ENCODE data around the gene YJU2. TPM values are rescaled to one million over a fixed set of nuclear protein-coding genes. Genes with fewer than 3 reads are reported as not detected.
A peak's percentile ranks its signal among the peaks of the same experiment; 100 is the strongest.

YJU2 gene
- total and polyA plus RNA-seq, 4 donors, result 12.5 to 27.0 (median 25.9) TPM

DNA sequence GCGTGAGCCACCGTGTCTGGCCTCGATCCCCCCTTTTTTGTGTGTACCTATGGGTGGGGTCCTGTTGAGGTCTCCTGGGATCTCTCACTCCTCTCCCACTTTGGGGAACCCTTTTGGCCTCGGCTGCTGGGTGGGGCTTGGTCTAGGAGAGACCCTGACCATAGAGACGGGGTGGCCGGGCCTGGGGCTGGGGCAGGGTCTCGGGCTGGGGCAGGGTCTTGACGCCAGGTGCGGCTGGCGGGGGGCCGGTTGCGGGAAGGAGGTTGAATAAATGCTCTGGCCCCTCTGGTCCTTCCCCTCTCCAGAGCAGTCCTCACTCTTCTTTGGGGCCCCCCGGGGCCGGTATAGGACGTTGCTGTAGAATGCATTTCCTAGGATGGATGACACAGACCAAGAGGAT, 45.6 kb downstream of the YJU2 start:
- Histone ChIP-seq H3K4me1 (ENCODE audit: control insufficient read depth, insufficient read depth, low read length) (peaks cover 18% of the 10 kb centered on the region), H3K4me3 (ENCODE audit: low read depth, low read length) (no peak overlapping the region), H3K27ac (ENCODE audit: low read depth, low read length) (no peak overlapping the region), H3K9me3 (ENCODE audit: control insufficient read depth, insufficient read depth, low read length) (no peaks in the 10 kb centered on the region), H3K36me3 (ENCODE audit: control insufficient read depth, insufficient read depth, low read length) (peaks cover 9% of the 10 kb centered on the region), H3K27me3 (ENCODE audit: control insufficient read depth, insufficient read depth, low read length) (no peaks in the 10 kb centered on the region)
- WGBS (ENCODE audit: insufficient coverage), result 78% methylated on average over 13 of the region's 15 CpGs
- no peak for DNase-seq (ENCODE audit: low read depth in 4 of 6, low spot score in 6 of 6)

- H3K27ac ChIP-seq (ENCODE audit: low read depth, low read length), result no peak overlapping the region
- H3K36me3 ChIP-seq (ENCODE audit: control insufficient read depth, insufficient read depth, low read length), result peaks cover 9% of the 10 kb centered on the region
- no peaks in the 10 kb centered on the region for H3K9me3 ChIP-seq (ENCODE audit: control insufficient read depth, insufficient read depth, low read length)
- peaks cover 2% of the 10 kb centered on the region for H3K27me3 ChIP-seq (ENCODE audit: control insufficient read depth, insufficient read depth, low read length)
- H3K4me1 ChIP-seq (ENCODE audit: control insufficient read depth, insufficient read depth, low read length), result peaks cover 18% of the 10 kb centered on the region
- no peak for DNase-seq (ENCODE audit: low read depth in 4 of 6, low spot score in 6 of 6)
- no peak overlapping the region for H3K4me3 ChIP-seq (ENCODE audit: low read depth, low read length)
- WGBS (ENCODE audit: insufficient coverage), result 47% methylated on average over 5 of the region's 10 CpGs
Observed at GRCh38 chr19:4294389-4294788, 47.5 kb downstream of the YJU2 start.

DNA sequence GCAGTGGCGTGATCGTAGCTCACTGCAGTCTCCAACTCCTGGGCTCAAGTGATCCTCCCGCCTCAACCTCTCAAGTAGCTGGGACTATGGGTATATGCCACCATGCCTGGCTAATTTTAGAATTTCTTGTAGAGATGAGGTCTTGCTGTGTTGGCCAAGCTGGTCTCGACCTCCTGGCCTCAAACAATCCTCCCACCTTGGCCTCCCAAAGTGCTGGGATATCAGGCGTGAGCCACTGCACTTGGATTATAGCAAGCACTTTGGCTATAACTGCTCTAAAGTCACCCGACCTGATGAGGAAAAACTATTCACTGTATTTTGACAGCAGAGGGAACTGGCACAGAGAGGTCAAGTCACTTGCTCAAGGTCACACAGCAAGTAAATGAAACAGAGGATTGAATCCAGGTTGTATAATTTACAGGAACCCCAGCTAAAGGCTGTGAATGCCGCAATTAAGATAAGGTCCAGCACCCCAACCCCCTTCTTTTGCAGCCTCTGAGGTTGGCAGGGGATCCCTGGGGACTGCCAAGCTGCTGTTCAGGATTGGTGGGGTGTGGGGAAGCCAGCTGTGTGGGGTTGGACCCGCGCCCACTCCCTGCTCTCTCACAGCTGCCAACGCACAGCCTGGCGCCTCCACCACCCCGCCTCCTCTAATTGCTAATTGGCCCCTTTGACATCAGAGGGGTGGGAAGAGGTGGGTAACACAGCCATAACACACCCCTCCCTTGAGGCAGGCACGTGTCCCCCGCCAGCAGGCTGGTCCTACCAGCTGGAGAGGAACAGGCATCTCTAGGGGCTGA, 49.3 kb downstream of the YJU2 start:
- Histone ChIP-seq H3K4me3 (ENCODE audit: low read depth, low read length) (no peak overlapping the region), H3K4me1 (ENCODE audit: control insufficient read depth, insufficient read depth, low read length) (peaks cover 18% of the 10 kb centered on the region), H3K9me3 (ENCODE audit: control insufficient read depth, insufficient read depth, low read length) (no peaks in the 10 kb centered on the region), H3K27ac (ENCODE audit: low read depth, low read length) (no peak overlapping the region), H3K27me3 (ENCODE audit: control insufficient read depth, insufficient read depth, low read length) (peaks cover 2% of the 10 kb centered on the region), H3K36me3 (ENCODE audit: control insufficient read depth, insufficient read depth, low read length) (peaks cover 3% of the 10 kb centered on the region)
- 77% methylated on average over 5 of the region's 14 CpGs for WGBS (ENCODE audit: insufficient coverage)
- peak in 3 of 6 donors; percentile 51 to 87 (median 78) for DNase-seq (ENCODE audit: low read depth in 4 of 6, low spot score in 6 of 6)

DNA sequence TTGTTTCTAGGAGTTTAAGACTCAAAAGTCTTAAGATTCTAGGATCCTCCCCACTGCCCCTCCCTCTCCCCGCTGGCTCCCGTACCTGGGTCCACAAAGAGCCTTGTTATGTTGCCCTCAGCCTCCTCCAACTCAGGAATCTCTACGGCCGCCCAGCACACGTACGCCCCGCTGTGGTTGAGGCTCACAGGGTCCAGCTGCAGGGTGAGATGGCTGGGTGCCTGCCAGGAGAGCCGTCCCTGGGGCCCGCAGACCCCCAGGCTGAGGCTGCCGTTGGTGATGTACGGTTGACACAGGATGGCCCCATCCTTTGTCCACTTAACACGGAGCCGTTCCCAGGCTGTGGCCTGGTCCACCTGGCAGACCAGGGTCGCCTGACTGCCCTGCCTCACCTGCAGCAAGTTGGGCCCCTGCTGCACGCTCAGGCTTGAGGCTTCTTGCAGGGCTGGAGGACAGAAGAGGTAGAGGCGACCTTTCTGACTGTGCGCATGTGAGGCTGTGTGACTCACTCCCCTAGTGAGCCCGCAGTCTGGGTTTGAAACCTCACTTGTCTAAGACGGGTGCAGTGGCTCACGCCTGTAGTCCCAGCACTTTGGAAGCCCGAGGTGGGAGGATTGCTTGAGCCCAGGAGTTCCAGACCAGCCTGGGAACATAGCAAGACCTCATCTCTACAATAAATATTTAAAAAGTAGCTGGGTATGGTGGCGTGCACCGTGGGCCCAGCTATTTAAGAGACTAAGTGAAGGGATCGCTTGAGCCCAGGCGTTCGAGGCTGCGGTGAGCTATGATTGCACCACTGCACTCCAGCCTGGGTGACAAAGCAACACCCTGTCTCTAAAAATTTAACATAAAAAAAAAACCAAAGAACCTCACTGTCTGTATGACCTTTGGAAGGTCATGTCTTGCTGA, 51.3 kb downstream of the YJU2 start:
- Histone ChIP-seq H3K4me1 (ENCODE audit: control insufficient read depth, insufficient read depth, low read length) (peaks cover 14% of the 10 kb centered on the region), H3K4me3 (ENCODE audit: low read depth, low read length) (no peak overlapping the region), H3K9me3 (ENCODE audit: control insufficient read depth, insufficient read depth, low read length) (no peaks in the 10 kb centered on the region), H3K36me3 (ENCODE audit: control insufficient read depth, insufficient read depth, low read length) (no peaks in the 10 kb centered on the region), H3K27ac (ENCODE audit: low read depth, low read length) (no peak overlapping the region), H3K27me3 (ENCODE audit: control insufficient read depth, insufficient read depth, low read length) (peaks cover 2% of the 10 kb centered on the region)
- no peak for DNase-seq (ENCODE audit: low read depth in 4 of 6, low spot score in 6 of 6)
- 51% methylated on average over 19 of the region's 27 CpGs for WGBS (ENCODE audit: insufficient coverage)

DNA sequence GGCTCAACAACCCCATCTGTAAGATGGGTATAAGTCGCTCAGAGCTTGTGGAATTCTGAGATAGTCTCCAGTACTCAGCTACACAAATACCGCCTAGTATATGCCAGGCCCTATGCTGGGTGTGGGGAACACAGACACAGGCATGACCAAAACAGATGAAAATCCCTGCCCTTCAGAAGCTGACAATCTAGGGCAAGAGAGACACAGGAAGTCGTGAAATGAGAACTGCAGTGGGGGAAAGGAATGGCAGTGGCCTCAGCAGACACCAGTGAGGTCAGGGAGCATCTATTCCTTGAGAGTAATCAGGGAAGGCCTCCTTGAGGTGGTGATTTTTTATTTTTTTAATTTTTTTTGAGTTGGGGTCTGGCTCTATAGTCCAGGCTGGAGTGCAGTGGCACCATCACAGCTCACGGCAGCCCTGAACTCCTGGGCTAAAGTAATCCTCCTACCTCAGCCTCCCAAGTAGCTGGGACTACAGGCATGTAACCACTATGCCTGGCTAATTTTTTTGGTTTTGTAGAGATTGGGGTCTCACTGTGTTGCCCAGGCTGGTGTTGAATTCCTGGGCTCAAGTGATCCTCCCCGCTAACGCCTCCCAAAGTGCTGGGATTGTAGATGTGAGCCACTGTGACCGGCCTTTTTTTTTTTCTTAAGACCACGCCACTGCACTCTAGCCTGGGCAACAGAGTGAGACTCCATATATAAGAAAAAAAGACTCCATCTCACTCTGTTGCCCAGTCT, 52.1 kb downstream of the YJU2 start:
- no peak overlapping the region for H3K27ac ChIP-seq (ENCODE audit: low read depth, low read length)

DNA sequence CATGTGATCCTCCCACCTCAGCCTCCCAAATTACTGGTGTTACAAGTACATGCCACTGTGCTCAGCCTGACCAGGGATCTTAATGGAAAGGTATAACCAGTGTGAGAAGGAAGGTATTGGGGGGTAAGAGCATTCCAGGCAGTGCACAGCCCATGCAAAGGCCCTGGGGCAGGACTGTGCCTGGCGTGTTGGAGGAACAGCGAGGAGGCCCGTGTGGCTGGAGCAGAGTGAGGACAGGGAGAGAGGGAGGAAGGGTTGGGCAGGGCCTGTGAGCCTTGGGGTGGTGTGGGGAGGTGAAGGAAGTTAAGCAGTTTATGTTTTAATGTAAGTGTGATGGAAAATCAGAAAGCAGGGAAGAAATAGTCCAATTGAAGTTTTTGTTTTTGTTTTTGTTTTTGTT, 53.7 kb downstream of the YJU2 start:
- H3K4me3 ChIP-seq (ENCODE audit: low read depth, low read length), result no peak overlapping the region
- WGBS (ENCODE audit: insufficient coverage), result 100% methylated on average over 3 of the region's 3 CpGs
- DNase-seq (ENCODE audit: low read depth in 4 of 6, low spot score in 6 of 6), result no peak
- no peaks in the 10 kb centered on the region for H3K9me3 ChIP-seq (ENCODE audit: control insufficient read depth, insufficient read depth, low read length)
- H3K4me1 ChIP-seq (ENCODE audit: control insufficient read depth, insufficient read depth, low read length), result peaks cover 28% of the 10 kb centered on the region
- peaks cover 2% of the 10 kb centered on the region for H3K27me3 ChIP-seq (ENCODE audit: control insufficient read depth, insufficient read depth, low read length)
- no peak overlapping the region for H3K27ac ChIP-seq (ENCODE audit: low read depth, low read length)
- peaks cover 3% of the 10 kb centered on the region for H3K36me3 ChIP-seq (ENCODE audit: control insufficient read depth, insufficient read depth, low read length)

More for the DNA sequence above, 52.1 kb downstream of the YJU2 start:
- Histone ChIP-seq H3K27me3 (ENCODE audit: control insufficient read depth, insufficient read depth, low read length) (peaks cover 2% of the 10 kb centered on the region), H3K4me3 (ENCODE audit: low read depth, low read length) (no peak overlapping the region), H3K36me3 (ENCODE audit: control insufficient read depth, insufficient read depth, low read length) (no peaks in the 10 kb centered on the region), H3K4me1 (ENCODE audit: control insufficient read depth, insufficient read depth, low read length) (peaks cover 17% of the 10 kb centered on the region), H3K9me3 (ENCODE audit: control insufficient read depth, insufficient read depth, low read length) (no peaks in the 10 kb centered on the region)
- 76% methylated on average over 2 of the region's 8 CpGs for WGBS (ENCODE audit: insufficient coverage)
- no peak for DNase-seq (ENCODE audit: low read depth in 4 of 6, low spot score in 6 of 6)

DNA sequence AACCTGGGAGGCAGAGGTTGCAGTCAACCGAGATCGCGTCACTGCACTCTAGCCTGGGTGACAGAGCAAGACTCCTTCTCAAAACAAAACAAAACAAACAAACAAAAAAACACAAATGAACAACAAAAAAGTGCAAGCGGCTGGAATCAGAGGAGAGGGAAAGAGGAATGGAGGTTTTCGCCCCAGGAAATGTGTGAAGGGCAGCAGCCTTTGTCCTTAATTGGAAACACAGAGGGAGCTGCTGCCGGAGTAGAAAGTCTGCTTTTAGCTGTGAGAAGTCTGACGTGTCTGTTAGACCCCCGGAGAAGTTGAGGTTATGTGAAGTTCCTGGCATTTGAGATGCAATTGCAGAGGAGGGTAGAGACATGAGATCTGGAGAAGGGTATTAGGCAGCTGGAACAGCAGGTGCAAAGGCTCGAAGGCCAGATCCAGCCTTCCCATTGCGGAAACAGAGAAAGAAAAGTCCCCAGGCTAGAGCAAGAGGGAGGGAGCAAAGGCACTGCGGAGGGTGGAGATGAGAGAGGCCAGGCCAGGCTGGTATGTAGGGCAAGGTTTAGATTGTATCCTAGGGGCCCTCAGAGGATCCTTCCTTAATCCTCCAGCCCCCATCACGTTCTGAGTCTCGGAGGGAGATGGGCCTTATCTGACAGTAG, 54.8 kb downstream of the YJU2 start:
- H3K9me3 ChIP-seq (ENCODE audit: control insufficient read depth, insufficient read depth, low read length), result no peaks in the 10 kb centered on the region
- H3K4me1 ChIP-seq (ENCODE audit: control insufficient read depth, insufficient read depth, low read length), result peaks cover 21% of the 10 kb centered on the region
- H3K27ac ChIP-seq (ENCODE audit: low read depth, low read length), result no peak overlapping the region
- no peak for DNase-seq (ENCODE audit: low read depth in 4 of 6, low spot score in 6 of 6)
- peaks cover 14% of the 10 kb centered on the region for H3K36me3 ChIP-seq (ENCODE audit: control insufficient read depth, insufficient read depth, low read length)
- 41% methylated on average over 6 of the region's 13 CpGs for WGBS (ENCODE audit: insufficient coverage)
- H3K27me3 ChIP-seq (ENCODE audit: control insufficient read depth, insufficient read depth, low read length), result peaks cover 2% of the 10 kb centered on the region
- H3K4me3 ChIP-seq (ENCODE audit: low read depth, low read length), result no peak overlapping the region

- no peak for DNase-seq (ENCODE audit: low read depth in 4 of 6, low spot score in 6 of 6)
Observed at GRCh38 chr19:4302243-4302640, 55.4 kb downstream of the YJU2 start, which contains the start of gene TMIGD2. Gene TMIGD2, minus strand, starts transcription at chr19:4302389. Its CDS starts 4 bp downstream, at chr19:4302385.

More at GRCh38 chr19:4302243-4302640, 55.4 kb downstream of the YJU2 start, which contains the start of gene TMIGD2:
- 71% methylated on average over 6 of the region's 8 CpGs for WGBS (ENCODE audit: insufficient coverage)
- H3K4me3 ChIP-seq (ENCODE audit: low read depth, low read length), result no peak within 1 kb of the TSS
- no peak within 1 kb of the TSS for H3K27ac ChIP-seq (ENCODE audit: low read depth, low read length)
- H3K4me1 ChIP-seq (ENCODE audit: control insufficient read depth, insufficient read depth, low read length), result peaks cover 15% of the 10 kb centered on the region
- peaks cover 2% of the 10 kb centered on the region for H3K27me3 ChIP-seq (ENCODE audit: control insufficient read depth, insufficient read depth, low read length)
- no peaks in the 10 kb centered on the region for H3K9me3 ChIP-seq (ENCODE audit: control insufficient read depth, insufficient read depth, low read length)
- H3K36me3 ChIP-seq (ENCODE audit: control insufficient read depth, insufficient read depth, low read length), result peaks cover 19% of the 10 kb centered on the region
